Colon (tissue), 2 donors: ENCODE results near the gene ABL1.
"Not testable (repeated sequence)": the region's sequence is repeated elsewhere in the genome, so short reads cannot be mapped to it uniquely, and the experiment has no call there.

Source experiments
- FAIRE-seq: peaks from 2 replicates; lab custom pipeline; 2012; peaks lifted over from hg19 to GRCh38; lab: Jason Lieb, UNC
- donor health status: control.
- donor health status: control.

Gene ABL1

DNA sequence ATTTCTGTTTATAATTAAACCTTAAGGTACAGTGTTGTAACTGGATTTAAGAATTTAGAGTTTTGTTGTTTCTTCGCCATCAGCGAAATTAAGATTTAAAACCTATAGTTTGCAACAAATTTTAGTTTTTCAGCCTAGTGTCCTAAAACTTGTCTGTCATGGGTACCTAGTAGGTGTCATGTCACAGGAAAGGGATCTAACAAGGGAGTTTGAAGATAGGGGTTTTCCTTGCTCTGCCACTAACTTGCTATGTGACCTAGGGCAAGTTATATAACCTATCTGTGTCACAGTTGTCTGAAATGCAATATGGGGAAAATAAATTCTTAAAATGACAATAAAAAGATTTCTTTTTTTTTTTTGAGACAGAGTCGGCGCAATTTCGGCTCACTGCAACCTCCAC is 9.2 kb upstream of the ABL1 start:
- FAIRE-seq, result no peak

GRCh38 chr9:130829762-130830161 is 5.3 kb upstream of the ABL1 start:
- FAIRE-seq, result no peak

GRCh38 chr9:130830231-130830760 is 4.8 kb upstream of the ABL1 start:
- FAIRE-seq, result no peak

DNA sequence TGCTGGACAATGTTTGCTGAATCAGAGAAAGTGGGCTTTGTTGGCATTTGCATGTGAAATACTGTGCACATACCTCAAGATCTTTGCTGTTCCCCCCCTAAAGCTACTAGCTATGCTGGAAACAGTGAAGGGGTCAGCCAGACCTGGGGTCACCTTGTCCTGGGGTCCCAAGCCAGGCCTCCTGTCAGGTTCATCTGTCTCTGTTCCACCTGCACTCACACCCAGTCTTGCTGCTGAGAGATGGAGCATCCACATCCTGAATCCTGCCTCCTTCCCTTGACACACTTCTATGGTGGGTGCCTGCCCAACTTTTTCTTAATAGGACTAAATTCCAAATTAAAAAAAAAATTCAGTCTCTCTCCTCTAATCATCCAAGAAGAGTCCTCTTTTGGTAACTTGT is 4.0 kb upstream of the ABL1 start:
- FAIRE-seq, result no peak

GRCh38 chr9:130833031-130833990 is 1.7 kb upstream of the ABL1 start:
- no peak for FAIRE-seq

- FAIRE-seq, result no peak
These were observed 616 bp downstream of the ABL1 start for GRCh38 chr9:130835441-130836298.

GRCh38 chr9:130837002-130837511 is 2.0 kb downstream of the ABL1 start:
- no peak for FAIRE-seq

- no peak for FAIRE-seq
These were observed 2.6 kb downstream of the ABL1 start for GRCh38 chr9:130837643-130838042.

- no peak for FAIRE-seq
These were observed 4.4 kb downstream of the ABL1 start for GRCh38 chr9:130839132-130840111.

DNA sequence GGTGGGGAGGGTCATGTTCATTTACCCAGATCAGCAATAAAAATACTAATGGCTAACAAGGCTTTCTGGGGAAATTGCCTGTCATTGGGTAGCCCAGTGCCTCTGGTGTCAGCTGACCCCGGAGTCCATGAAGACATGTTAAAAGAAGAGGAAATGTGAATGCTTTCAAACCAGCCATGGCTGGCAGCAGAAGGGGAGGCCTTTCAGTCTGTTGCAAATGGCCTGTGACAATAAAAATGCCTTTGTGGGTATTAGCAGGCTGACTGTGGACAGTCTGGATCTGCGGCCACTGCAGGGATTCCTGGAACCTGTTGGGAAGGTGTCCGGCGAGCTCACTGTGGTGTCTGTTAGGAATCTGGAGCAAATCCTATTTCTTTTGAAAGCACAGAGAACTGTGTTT is 7.5 kb downstream of the ABL1 start:
- FAIRE-seq, result no peak

- no peak for FAIRE-seq
These were observed 8.2 kb downstream of the ABL1 start for GRCh38 chr9:130843049-130843908.

GRCh38 chr9:130844044-130844451 is 9.0 kb downstream of the ABL1 start:
- FAIRE-seq, result no peak

DNA sequence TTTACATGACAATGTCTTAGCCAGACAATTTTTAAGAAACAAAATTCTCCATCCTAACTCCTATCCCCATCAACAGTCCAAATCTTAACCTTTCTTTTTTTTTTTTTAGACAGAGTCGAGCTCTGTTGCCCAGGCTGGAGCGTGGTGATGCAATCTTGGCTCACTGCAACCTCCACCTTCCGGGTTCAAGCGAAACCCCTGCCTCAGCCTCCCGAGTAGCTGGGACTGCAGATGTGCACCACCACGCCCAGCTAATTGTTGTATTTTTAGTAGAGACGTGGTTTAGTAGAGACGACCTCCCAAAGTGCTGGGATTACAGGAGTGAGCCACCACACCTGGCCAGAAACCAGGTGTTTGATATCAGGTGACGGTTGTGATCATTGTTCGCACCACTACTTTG is 10.2 kb downstream of the ABL1 start:
- FAIRE-seq, result no peak

- FAIRE-seq, result no peak
These were observed 10.9 kb downstream of the ABL1 start for GRCh38 chr9:130845901-130846481.

- no peak for FAIRE-seq
These were observed 11.6 kb downstream of the ABL1 start for GRCh38 chr9:130846487-130847305.

GRCh38 chr9:130847306-130848217 is 12.5 kb downstream of the ABL1 start:
- no peak for FAIRE-seq

DNA sequence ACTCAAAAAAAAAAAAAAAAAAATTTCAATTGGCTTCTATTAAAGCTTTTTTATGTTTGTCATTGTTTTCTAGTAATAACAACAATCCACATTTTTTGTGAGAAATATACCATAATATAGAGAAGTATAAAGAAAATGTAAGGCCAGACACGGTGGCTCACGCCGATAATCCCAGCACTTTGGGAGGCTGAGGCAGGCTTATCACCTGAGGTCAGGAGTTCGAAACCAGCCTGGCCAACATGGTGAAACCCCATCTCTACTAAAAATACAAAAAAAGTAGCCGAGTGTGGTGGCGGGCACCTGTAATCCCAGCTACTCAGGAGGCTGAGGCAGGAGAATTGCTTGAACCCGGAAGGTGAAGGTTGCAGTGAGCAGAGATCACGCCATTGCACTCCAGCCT is 13.5 kb downstream of the ABL1 start:
- not testable (repeated sequence) for FAIRE-seq

DNA sequence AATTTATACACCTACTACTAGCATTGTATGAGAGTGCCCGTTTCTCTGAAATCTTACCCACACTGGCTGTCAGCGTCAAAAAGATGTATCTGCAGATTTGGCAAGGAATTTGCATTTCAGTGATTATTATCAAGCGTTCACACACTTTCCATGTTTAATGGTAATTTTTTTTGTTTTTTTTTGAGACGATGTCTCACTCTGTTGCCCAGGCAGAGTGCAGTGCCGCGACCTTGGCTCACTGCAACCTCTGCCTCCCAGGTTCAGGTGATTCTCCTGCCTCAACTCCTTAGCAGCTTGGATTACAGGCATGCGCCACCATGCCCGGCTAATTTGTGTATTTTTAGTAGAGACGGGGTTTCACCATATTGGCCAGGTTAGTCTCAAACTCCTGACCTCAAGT is 14.3 kb downstream of the ABL1 start:
- FAIRE-seq, result no peak
